Right lobe of liver (tissue), 4 donors: Measurements from ENCODE around the gene BEST4.
"Not testable (repeated sequence)": the region's sequence is repeated elsewhere in the genome, so short reads cannot be mapped to it uniquely, and the experiment has no call there.

Source experiments
- POLR2A ChIP-seq: fragments of 450-650 bp; IDR thresholded peaks from one replicate; pipeline ENCODE4 v1.6.1; 2017; ENCODE audit warnings: antibody characterized with exemption, mild to moderate bottlenecking
- TF ChIP-seq, protein P1 (sequence below), 4 donors: fragments of 200-600 bp in 3 of 4; fragments of 450-650 bp in 1 of 4; IDR thresholded peaks; one replicate each; pipeline versions ENCODE4 v1.5.1 to v1.8.0; 2016 to 2022; ENCODE audit warnings: antibody characterized with exemption in 4 of 4, mild to moderate bottlenecking in 2 of 4
- donor health status: DM: no; HTN: no; CAD: no.
- donor health status: DM: no; HTN: no; CAD: no.
- donor health status: DM: no; HTN: yes; CAD: no.

DNA sequence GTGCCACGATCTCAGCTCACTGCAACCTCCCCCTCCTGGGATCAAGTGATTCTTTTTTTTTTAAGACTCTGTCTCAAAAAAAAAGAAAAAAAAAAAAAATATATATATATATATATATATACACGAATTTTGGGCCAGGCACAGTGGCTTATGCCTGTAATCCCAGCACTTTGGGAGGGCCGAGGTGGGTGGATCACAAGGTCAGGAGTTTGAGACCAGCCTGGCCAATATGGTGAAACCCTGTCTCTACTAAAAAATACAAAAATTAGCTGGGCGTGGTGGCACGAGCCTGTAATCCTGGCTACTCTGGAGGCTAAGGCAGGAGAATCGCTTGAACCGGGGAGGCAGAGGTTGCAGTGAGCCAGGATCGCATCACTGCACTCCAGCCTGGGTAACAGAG is 9.9 kb upstream of the BEST4 start:
- TF ChIP-seq POLR2A: not testable (repeated sequence)
- TF ChIP-seq, protein P1, sequence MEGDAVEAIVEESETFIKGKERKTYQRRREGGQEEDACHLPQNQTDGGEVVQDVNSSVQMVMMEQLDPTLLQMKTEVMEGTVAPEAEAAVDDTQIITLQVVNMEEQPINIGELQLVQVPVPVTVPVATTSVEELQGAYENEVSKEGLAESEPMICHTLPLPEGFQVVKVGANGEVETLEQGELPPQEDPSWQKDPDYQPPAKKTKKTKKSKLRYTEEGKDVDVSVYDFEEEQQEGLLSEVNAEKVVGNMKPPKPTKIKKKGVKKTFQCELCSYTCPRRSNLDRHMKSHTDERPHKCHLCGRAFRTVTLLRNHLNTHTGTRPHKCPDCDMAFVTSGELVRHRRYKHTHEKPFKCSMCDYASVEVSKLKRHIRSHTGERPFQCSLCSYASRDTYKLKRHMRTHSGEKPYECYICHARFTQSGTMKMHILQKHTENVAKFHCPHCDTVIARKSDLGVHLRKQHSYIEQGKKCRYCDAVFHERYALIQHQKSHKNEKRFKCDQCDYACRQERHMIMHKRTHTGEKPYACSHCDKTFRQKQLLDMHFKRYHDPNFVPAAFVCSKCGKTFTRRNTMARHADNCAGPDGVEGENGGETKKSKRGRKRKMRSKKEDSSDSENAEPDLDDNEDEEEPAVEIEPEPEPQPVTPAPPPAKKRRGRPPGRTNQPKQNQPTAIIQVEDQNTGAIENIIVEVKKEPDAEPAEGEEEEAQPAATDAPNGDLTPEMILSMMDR (IDR thresholded peaks at IDR 0.05): not testable (repeated sequence)
